Left colon (tissue), 2 donors: ENCODE data around the gene METRNL. TPM values are rescaled to one million over a fixed set of nuclear protein-coding genes. Genes with fewer than 3 reads are reported as not detected.
A peak's percentile ranks its signal among the peaks of the same experiment; 100 is the strongest.
"Not testable (repeated sequence)": the region's sequence is repeated elsewhere in the genome, so short reads cannot be mapped to it uniquely, and the experiment has no call there.

Experiments used
- ATAC-seq: fragments of 200-7000 bp; cut with Tn5 transposase; one replicate; pipeline ENCODE4 v1.9.1; 2020; ENCODE audit warnings: mild to moderate bottlenecking, moderate library complexity
- DNase-seq, 2 donors: peaks; one replicate each; pipeline ENCODE4 v3.0.0-alpha.2; 2020
- intact Hi-C, 2 donors: fragments of 100-400 bp; cut with DNase I in 1 of 2; cut with micrococcal nuclease in 1 of 2; formaldehyde crosslinking; loops; one replicate each; pipeline versions ENCODE4 v1.11.2 to v1.14.0; 2022; cut with DNase I, micrococcal nuclease
- total RNA-seq, 2 donors: library from RNA; stranded (reverse); fragmentation: NEBNext Ultra II Directional; extraction: Animal tissue kit (Norgen Biotek cat#: 25700); gene quantifications; one replicate each; pipeline ENCODE4 v1.2.1, GENCODE V29; 2021
- donor health status: DM: no; HTN: no; CAD: no.
- donor health status: DM: yes; HTN: yes; CAD: no.

METRNL gene
- total RNA-seq, 2 donors from 2014 or later = 96.7 to 133 TPM

- ATAC-seq = no peak
- intact Hi-C loops = no loop called here
- no peak for DNase-seq
These were observed 15.2 kb upstream of the METRNL start for GRCh38 chr17:83064021-83064731.

GRCh38 chr17:83064732-83065659 is 14.4 kb upstream of the METRNL start:
- ATAC-seq (peak; percentile 89), DNase-seq (peak; percentile 79 to 81)
- intact Hi-C loops = no loop called here

- ATAC-seq = peak; percentile 21
- intact Hi-C loops = no loop called here
- peak; percentile 3 to 19 for DNase-seq
These were observed 13.5 kb upstream of the METRNL start for GRCh38 chr17:83065660-83066542.

- ATAC-seq, intact Hi-C loops: not testable (repeated sequence)
These were observed 12.9 kb upstream of the METRNL start for GRCh38 chr17:83066543-83066890.

DNA sequence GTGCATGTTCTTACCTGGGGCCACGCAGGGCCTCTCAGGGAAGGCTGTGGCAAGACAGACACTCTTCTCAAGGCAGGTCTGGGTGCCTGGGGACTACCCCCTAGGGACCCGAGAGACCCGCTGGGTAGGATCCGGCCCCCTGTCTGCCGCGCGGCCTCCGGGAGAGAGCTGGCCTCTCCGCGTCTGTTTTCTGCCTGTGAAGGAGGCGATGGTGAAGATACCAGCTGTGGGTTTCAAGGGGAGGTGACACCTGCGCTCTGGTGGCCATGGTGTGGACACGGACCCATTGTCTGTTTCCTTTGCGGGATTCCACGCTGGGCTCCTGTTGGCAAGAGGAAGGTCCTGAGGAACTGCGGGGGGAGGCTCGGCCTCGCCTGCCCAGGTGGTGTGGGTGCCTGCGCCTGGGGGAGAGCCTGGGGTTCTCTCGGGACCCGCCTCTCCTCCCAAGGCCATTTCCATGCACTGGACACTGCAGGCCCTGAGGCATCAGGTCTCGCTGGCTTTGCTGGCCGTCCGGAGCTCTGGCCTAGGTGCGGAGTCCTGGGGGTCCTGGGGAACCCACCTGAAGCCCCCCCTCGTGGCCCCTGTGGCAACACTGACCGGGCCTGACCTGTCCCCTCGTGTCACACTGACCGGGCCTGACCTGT is 12.2 kb upstream of the METRNL start:
- ATAC-seq = no peak
- peak; percentile 5 to 21 for DNase-seq
- intact Hi-C loops = no loop called here

More at GRCh38 chr17:83066543-83066890, 12.9 kb upstream of the METRNL start:
- DNase-seq = not testable (repeated sequence)

DNA sequence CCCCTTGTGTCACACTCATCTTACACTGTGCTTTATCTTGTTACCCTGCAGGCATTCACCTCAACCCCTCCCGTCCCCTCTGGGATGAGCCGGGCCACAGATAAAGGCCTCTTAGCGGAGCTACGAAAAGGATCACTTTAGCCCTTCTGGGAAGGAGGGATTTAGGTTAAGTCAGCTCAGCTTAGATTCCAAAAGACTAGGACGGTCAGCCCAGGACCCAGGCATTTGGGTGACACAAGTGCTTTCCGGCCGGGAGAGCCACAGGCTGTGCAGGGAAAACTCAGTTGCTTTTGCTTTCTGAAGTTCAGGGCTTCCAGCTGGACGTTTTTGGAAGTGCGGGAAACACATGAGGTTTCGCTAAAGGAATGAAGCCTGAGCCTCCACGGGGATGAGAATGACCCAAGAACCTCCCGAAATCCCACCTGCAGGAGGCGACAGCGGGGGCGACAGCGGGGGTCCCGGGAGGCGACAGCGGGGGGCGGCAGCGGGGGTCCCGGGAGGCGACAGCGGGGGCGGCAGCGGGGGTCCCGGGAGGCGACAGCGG is 11.6 kb upstream of the METRNL start:
- DNase-seq = peak; percentile 5 to 21
- ATAC-seq = no peak
- intact Hi-C loops = no loop called here

DNA sequence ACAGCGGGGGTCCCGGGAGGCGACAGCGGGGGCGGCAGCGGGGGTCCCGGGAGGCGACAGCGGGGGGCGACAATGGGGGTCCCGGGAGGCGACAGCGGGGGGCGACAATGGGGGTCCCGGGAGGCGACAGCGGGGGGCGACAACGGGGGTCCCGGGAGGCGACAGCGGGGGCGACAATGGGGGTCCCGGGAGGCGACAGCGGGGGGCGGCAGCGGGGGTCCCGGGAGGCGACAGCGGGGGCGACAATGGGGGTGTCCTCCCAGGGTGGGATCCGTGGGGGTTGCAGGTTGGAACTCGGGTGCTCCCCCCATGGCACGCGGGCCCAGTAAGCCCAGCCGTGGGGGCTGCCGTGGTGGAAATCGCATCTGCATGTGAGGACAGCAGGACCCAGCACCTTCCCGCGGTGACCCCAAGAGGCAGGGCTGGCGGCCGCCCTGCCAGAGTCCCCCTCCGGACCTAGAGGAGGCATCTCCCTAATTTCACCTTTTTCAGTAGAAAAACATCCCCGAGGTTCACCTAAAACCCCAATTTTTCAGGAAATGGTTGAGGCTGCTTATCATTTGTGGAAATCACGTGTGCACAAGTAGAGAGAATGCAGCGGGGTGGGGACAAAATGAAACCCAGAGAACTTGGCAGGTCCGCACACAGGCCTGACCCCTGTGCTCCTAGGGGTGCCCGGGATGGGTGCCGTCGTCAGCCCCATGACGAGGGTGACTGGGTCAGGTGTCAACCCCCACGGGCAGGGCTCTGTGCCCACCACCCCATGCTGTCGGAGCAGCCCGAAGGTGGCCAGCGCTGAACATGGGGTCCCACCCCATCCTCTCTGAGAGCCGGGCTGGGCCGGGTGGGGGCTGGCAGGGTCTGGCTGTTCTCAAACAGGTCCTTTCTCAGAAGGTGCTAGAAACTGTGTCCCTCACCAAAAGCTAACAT is 10.5 kb upstream of the METRNL start:
- intact Hi-C loops = no loop called here
- ATAC-seq (no peak), DNase-seq (peak; percentile 3 to 18)

DNA sequence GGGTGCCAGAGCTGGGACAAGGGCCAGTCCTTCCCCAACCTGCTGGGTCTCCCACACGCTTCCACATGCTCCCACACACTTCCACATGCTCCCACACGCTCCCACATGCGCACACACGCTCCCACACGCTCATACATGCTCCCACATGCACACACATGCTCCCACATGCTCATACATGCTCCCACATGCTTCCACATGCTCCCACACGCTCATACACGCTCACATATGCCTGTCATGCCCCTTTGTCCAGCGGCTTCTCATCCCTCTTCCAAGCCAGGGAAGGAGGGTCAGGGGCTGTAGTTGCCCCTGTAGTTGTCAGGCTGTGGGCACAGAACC is 9.9 kb upstream of the METRNL start:
- intact Hi-C loops = no loop called here
- ATAC-seq (no peak), DNase-seq (no peak)

- intact Hi-C loops = no loop called here
- no peak for ATAC-seq
- DNase-seq = no peak
These were observed 9.3 kb upstream of the METRNL start for GRCh38 chr17:83069931-83070742.

DNA sequence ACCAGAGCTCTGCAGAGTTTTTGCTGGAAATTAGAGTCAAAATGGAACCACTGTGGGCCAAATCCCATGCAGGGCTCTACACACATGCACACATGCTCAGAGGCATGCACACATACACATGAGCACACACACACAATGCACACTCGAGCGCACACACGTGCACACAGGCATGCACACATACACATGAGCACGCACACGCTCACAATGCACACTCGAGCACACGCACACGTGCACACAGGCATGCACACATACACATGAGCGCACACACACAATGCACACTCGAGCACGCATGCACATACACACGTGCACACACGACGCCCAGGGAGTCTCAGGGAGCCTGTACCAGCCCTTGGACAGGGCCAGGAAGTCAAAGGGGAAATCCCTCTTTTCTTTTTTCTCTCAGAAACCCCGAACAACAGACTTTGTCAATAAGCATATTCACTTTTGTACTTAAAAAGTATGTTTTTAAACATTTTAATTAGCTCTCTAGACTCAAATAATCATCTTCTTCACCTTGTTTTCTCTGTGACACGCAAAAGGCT is 8.5 kb upstream of the METRNL start:
- no peak for DNase-seq
- ATAC-seq = no peak
- intact Hi-C loops = no loop called here

GRCh38 chr17:83071365-83071764 is 8.0 kb upstream of the METRNL start:
- DNase-seq (no peak), ATAC-seq (no peak)
- intact Hi-C loops = no loop called here

GRCh38 chr17:83071966-83072562 is 7.3 kb upstream of the METRNL start:
- ATAC-seq = no peak
- no peak for DNase-seq
- intact Hi-C loops = no loop called here

DNA sequence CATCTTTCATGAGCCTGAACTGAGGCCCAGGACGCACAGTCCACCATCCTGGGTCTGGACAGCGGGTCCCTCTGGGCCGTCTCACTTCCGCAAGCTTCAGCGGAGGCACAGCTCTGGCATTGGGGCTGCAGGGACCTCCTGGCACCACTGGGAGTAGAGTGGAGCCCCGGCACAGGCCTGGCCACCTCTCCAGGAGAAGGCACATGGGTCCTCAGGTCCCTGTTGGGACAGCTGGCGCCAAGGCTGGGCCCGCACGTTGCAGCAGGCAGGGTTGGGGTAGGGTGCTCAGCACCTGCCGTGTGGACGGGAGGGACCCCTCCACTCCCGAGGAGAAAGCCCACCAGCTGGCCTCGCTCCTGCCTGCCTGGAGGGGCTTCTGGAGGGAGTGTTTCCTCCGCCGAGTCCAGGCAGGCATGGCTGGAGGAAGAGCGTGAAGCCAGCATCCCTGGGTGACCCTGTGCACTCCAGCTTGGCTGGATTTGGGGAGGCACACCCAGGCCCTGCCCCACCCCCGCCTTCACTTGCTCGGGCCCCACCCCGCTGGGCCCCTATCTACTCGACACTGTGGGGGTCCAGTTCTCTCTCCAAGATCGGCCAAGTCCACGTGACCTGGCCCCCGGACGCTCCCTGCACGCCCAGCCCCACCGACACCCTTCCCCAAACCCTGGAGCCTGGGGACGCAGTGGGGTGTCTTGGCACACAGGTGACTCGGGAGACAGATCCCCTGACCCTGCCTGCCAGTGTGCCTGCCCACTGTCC is 6.6 kb upstream of the METRNL start:
- DNase-seq (no peak), ATAC-seq (peak; percentile 6)
- intact Hi-C loops = no loop called here

GRCh38 chr17:83073389-83074063 is 5.9 kb upstream of the METRNL start:
- ATAC-seq (peak; percentile 91), DNase-seq (peak; percentile 80 to 92)
- intact Hi-C loops = no loop called here
